Measurements from ENCODE around the gene PRKD3.

PRKD3 gene

DNA sequence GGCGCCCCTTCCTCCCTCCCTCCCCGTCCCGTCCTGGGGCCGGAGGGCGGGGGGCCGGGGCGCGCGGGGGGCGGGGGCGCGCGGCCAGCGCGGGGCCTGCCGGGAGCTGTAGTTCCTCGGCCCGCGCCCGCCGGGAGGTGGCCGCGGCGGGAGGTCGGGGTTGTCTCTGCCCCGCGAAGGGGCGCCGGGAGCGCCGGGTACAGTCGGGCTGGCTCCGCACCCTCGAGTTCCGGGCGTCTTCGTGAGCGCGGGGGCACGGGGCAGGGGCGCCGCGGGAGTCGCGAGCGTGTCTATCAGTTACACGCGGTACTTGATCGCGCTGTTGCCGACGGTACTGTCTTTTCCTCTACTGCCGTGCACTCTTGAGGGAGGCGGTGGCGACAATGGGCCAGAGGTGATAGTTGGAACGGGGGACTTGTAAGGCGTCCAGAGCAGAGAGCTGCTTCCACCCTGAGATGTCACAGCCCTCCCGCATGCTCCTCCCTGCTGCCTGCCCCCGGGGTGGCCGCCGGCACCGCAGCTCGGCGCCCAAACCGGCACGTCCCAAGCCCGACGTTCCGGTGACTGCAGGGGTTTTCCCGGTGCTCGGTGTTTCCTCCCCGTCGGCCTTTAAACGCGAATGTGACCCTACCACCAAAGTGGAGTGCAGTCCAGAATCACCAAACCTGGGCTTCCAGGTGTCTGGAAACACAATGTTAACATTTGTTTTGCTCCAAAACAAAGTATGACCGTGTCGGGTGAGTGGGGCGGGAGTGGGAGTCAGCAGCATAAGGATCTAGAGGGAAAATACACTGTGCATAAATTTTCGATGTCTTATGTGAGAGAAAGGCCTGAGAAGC, at the start of gene PRKD3:
Gene PRKD3, minus strand, starts transcription at position 48 of the 839 bp plus-strand sequence. CDS start 8,309 bp downstream, outside the sequence.
- DNase-seq = peak; percentile 66

DNA sequence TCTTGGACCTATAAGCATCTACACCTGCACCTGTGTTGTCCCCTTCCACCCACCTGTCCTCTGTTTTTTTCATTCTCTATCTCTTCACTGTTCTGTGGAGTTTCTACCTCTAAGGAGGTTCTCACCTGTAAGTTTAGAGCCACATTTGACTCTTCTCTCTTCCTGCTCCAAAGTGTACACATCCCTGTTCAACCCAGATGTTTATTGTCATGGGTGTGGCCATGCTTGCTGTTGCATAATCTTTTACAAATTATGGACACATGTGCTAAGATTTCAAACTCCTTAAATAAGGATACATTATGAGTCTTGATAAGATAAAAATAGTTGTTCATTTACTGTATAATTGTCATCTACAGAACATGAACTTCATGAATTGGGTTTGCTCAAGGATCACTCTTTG, 47.4 kb upstream of the PRKD3 start:
- DNase-seq = no peak

DNA sequence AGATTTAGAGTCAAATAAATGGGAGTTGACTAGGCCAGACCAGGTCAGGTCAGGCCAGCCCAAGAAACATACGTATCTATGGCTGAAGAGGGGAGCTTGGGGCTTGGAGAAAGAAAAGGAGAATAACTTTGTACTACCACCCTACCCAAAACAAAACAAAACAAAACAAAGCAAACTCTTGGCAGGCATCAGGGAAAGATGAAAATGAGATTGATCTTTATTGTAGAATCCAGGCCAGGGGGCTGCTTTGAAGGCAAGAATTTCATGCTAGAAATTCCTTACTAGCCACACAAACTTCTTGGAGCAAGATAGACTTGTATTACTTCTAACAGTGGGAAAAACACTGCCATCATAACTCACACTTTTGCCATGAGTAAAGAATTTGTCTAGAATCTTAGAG, 46.0 kb upstream of the PRKD3 start:
- no peak for DNase-seq

GRCh38 chr2:37367984-37368383, 43.4 kb upstream of the PRKD3 start:
- no peak for DNase-seq

GRCh38 chr2:37367310-37367709, 42.7 kb upstream of the PRKD3 start:
- no peak for DNase-seq

DNA sequence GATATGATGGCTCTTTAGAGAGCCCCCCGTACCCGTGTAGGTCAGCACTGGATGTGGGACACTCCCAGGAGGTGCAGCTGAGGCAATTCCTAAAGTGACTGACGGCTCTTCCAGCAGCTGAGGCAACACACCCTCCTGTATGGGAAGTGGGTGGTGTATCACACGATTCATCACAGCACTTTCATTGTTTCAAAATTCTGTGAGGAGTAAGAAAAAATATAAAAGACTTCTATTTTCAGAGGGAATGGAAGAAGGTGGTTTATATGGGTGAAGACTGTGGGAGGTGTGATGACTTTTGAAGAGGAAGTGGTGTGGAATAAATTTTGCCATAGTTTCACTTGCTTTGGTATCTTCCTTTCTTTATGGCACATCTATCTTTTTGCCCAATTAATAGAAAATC, 42.1 kb upstream of the PRKD3 start:
- no peak for DNase-seq

DNA sequence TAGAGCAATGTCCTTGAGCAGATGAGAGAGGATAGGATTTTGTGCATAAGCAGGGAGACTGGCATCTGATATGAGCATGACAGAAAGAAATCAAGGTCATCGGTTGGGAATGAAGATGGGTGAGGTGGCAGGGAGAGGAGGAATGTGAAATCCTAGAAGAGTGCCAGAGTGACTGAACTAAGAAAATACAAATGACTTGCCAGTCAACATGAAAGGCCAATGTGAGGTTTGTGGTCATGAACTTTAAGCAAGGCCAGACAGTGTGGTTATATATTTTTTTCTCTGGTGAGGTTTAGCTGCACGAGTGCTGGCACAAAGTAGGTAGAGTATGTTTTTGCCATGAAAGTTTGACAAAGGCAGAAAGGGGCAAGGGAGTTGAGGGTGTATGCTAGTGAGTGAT, 41.0 kb upstream of the PRKD3 start:
- no peak for DNase-seq

DNA sequence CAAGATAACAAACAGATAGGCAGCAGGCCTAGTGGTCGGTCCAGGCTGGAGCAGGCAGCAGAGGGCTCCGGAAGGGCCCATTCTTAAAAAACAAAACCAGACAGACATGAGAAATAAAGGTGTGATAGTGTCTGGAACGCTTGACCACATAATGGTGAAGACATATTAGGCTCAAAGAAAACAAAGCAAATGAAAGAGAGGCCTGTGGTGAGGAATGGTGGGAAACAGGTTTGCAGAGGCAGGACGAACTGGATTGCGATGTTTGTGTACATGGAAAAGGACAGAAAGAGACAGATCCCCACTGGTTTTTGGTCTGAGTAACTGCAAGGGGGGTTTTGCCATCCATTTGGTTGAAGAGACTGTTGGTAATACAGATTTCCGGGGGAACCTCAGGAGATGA, 39.7 kb upstream of the PRKD3 start:
- DNase-seq = no peak

GRCh38 chr2:37361994-37362698, 37.5 kb upstream of the PRKD3 start:
- no peak for DNase-seq

GRCh38 chr2:37361216-37361815, 36.7 kb upstream of the PRKD3 start:
- DNase-seq = no peak

DNA sequence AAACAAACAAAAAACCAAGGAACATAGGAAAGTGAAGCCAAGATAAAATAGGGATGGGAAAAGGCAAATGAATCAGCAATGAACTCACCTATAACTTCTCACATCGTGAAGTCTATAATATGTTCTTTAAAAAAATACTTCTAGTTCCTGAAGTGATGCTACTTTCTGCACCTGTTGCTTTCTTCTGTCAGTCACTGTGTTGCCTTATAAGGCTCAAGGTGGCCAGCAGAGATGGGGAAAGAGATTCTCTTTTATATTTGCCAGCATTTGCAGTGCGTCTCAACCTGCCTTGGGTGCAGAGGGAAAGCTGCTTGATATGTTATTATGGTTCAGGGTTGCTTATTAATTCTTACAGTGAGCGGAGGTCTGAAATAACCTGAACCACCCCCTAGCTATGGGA, 33.8 kb upstream of the PRKD3 start:
- no peak for DNase-seq

GRCh38 chr2:37357530-37357929, 32.9 kb upstream of the PRKD3 start:
- no peak for DNase-seq

DNA sequence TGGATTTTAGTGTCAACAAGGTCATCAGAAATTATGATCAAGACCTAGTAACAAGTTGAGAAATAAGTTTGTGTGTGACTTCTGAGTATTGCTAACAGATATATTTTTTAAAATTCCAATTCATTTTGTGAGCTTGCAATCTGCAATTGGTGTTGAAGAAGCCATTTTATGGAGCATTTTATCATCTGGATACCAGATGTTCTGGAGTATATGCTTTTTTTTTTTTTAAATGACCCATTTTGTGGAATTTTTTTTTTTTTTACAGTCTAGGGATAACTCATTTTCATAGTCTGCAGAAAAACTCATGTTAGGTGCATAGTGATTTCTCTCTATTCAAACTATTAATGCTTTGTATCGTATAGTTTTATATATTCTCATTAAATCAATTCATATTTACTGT, 32.4 kb upstream of the PRKD3 start:
- no peak for DNase-seq

- DNase-seq = no peak
These were observed 31.7 kb upstream of the PRKD3 start for GRCh38 chr2:37356299-37356698.

GRCh38 chr2:37355735-37356134, 31.1 kb upstream of the PRKD3 start:
- no peak for DNase-seq

GRCh38 chr2:37354531-37354930, 29.9 kb upstream of the PRKD3 start:
- DNase-seq = no peak

GRCh38 chr2:37350034-37350433, 25.4 kb upstream of the PRKD3 start:
- DNase-seq = peak; percentile 40

DNA sequence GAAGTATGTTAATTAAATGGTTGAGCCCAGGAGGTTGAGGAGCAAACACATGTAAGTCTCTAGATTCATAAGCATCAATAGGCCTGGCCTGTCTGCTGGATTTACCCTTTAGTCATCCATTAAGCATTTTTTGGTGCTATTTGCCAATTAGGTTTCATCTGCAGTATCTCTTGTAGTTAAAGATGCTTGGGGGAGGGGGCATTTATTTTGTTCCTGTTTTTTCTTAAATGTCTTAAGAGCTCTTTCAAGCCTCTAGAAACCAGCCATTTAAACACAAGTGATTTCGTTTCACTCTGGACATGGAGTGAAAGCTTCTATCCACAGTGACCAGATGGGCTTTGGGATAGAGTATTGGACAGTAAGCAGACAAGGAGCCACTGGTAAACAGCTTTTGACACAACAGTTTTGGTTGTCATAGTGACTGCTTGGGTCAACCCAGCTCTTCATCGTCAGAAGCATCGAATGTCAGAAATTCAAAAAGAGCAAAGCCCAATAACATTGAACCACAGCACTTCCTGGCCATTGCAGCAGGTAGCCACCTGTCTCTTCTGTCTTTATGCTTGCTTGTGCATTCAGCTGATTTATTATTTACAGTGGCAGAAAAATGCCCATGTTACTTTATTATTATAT, 24.7 kb upstream of the PRKD3 start:
- no peak for DNase-seq

GRCh38 chr2:37348155-37348554, 23.5 kb upstream of the PRKD3 start:
- no peak for DNase-seq

GRCh38 chr2:37344453-37345361, 20.1 kb upstream of the PRKD3 start, which contains the start of gene QPCT:
TSS of gene QPCT (plus strand) at chr2:37344630. CDS start at chr2:37344732, 102 bp downstream.
- DNase-seq = no peak

- no peak for DNase-seq
These were observed 19.2 kb upstream of the PRKD3 start for GRCh38 chr2:37343537-37344434.
